Endothelial cell (in vitro differentiated cells): ENCODE data around the gene ST3GAL5. TPM values are rescaled to one million over a fixed set of nuclear protein-coding genes. Genes with fewer than 3 reads are reported as not detected.

Source experiments
- DNase-seq: peaks from one replicate; pipeline ENCODE4 v3.0.0; 2021; ENCODE audit warnings: low spot score
- H3K27ac Mint-ChIP-seq: one replicate; pipeline ENCODE4 v1.8.0; 2021; ENCODE audit warnings: mixed read lengths, inconsistent platforms; ENCODE audit not compliant: unreplicated experiment
- H3K27me3 Mint-ChIP-seq: one replicate; pipeline ENCODE4 v1.8.0; 2021; ENCODE audit warnings: mild to moderate bottlenecking, moderate library complexity, mixed read lengths, inconsistent platforms; ENCODE audit not compliant: unreplicated experiment
- H3K36me3 Mint-ChIP-seq: one replicate; pipeline ENCODE4 v1.8.0; 2021; ENCODE audit warnings: mild to moderate bottlenecking, low read depth, mixed read lengths, inconsistent platforms; ENCODE audit not compliant: unreplicated experiment
- H3K4me1 Mint-ChIP-seq: one replicate; pipeline ENCODE4 v1.8.0; 2021; ENCODE audit warnings: mild to moderate bottlenecking, mixed read lengths, inconsistent platforms; ENCODE audit not compliant: unreplicated experiment
- H3K4me3 Mint-ChIP-seq: one replicate; pipeline ENCODE4 v1.8.0; 2021; ENCODE audit warnings: mild to moderate bottlenecking, mixed read lengths, inconsistent platforms; ENCODE audit not compliant: unreplicated experiment
- H3K9me3 Mint-ChIP-seq: one replicate; pipeline ENCODE4 v1.8.0; 2021; ENCODE audit warnings: mixed read lengths, inconsistent platforms; ENCODE audit not compliant: unreplicated experiment
- CTCF ChIP-seq: fragments of 200-600 bp; sonication (generic); IDR thresholded peaks from one replicate; pipeline ENCODE4 v1.5.0; 2021; ENCODE audit warnings: antibody characterized with exemption; ENCODE audit not compliant: unreplicated experiment
- total RNA-seq: library from RNA; stranded (reverse); fragmentation: NEBNext Ultra II Directional; extraction: Animal tissue kit (Norgen Biotek cat#: 25700); gene quantifications from one replicate; pipeline ENCODE4 v1.2.1, GENCODE V29; 2021; ENCODE audit not compliant: unreplicated experiment

Gene ST3GAL5
- total RNA-seq, 1 donor from 2014 or later = 49.8 TPM

GRCh38 chr2:85852152-85852840 lies 36.5 kb downstream of the ST3GAL5 start:
- no peak for DNase-seq
- Mint-ChIP-seq H3K36me3 (peaks cover 66% of the 10 kb centered on the region), H3K9me3 (no peaks in the 10 kb centered on the region), H3K4me1 (peaks cover 32% of the 10 kb centered on the region), H3K27me3 (peaks cover 2% of the 10 kb centered on the region), H3K27ac (peak overlapping the region; percentile 30), H3K4me3 (no peak overlapping the region)
- no peak for TF ChIP-seq CTCF

- Mint-ChIP-seq H3K9me3 (no peaks in the 10 kb centered on the region), H3K36me3 (peaks cover 74% of the 10 kb centered on the region), H3K4me3 (no peak overlapping the region), H3K4me1 (peaks cover 32% of the 10 kb centered on the region), H3K27ac (no peak overlapping the region), H3K27me3 (peaks cover 2% of the 10 kb centered on the region)
- TF ChIP-seq CTCF = no peak
- no peak for DNase-seq
Measured at GRCh38 chr2:85851253-85852151, 37.3 kb downstream of the ST3GAL5 start.

GRCh38 chr2:85850451-85850850 lies 38.3 kb downstream of the ST3GAL5 start:
- peaks cover 32% of the 10 kb centered on the region for H3K4me1 Mint-ChIP-seq
- TF ChIP-seq CTCF = no peak
- H3K36me3 Mint-ChIP-seq = peaks cover 74% of the 10 kb centered on the region
- no peaks in the 10 kb centered on the region for H3K9me3 Mint-ChIP-seq
- H3K4me3 Mint-ChIP-seq = no peak overlapping the region
- peaks cover 2% of the 10 kb centered on the region for H3K27me3 Mint-ChIP-seq
- H3K27ac Mint-ChIP-seq = peak overlapping the region; percentile 24
- DNase-seq = no peak

GRCh38 chr2:85847051-85847588 lies 41.7 kb downstream of the ST3GAL5 start:
- peak overlapping the region; percentile 7 for H3K4me3 Mint-ChIP-seq
- H3K9me3 Mint-ChIP-seq = no peaks in the 10 kb centered on the region
- no peak for DNase-seq
- peaks cover 61% of the 10 kb centered on the region for H3K36me3 Mint-ChIP-seq
- no peak for TF ChIP-seq CTCF
- peaks cover 3% of the 10 kb centered on the region for H3K4me1 Mint-ChIP-seq
- no peaks in the 10 kb centered on the region for H3K27me3 Mint-ChIP-seq
- H3K27ac Mint-ChIP-seq = peak overlapping the region; percentile 15
